Endometrial microvascular endothelial cells (primary cell): ENCODE results near the gene SLC39A9. TPM values are rescaled to one million over a fixed set of nuclear protein-coding genes. Genes with fewer than 3 reads are reported as not detected.

ENCODE experiments used
- total RNA-seq: library from RNA; depleted of rRNA; stranded (reverse); fragments of >200 nt; gene quantifications from one replicate; pipeline ENCODE4 v1.2.3, GENCODE V29; 2015; ENCODE audit errors: inconsistent ontology term

The SLC39A9 gene
- total RNA-seq, 1 donor from 2014 or later = 72.1 TPM

Other genes starting within 250 kb of the SLC39A9 start
- 16.6 TPM for gene DCAF5, start 245.6 kb upstream of the SLC39A9 start, total RNA-seq
- gene EXD2, start 207.2 kb upstream of the SLC39A9 start, total RNA-seq = 30.5 TPM
- gene GALNT16, start 138.5 kb upstream of the SLC39A9 start, total RNA-seq = 0.09 TPM
- 219 TPM for gene ERH, start 393 bp upstream of the SLC39A9 start, total RNA-seq
- not detected for gene PLEKHD1, start 86.0 kb downstream of the SLC39A9 start, total RNA-seq
- gene CCDC177, start 176.2 kb downstream of the SLC39A9 start, total RNA-seq = not detected
- 12.5 TPM for gene SUSD6, start 212.9 kb downstream of the SLC39A9 start, total RNA-seq